Stimulated activated CD8-positive, alpha-beta memory T cell treated with anti-CD3 and anti-CD28 coated beads, Interleukin-12 subunit alpha, Interleukin-12 subunit beta, amount 100 ng/mL, for 1 hour (primary cell): ENCODE data around the gene GPATCH2L.

Experiments
- DNase-seq: peaks from one replicate; pipeline ENCODE4 v3.0.0-alpha.2; 2020; ENCODE audit warnings: low read depth

Gene GPATCH2L

DNA sequence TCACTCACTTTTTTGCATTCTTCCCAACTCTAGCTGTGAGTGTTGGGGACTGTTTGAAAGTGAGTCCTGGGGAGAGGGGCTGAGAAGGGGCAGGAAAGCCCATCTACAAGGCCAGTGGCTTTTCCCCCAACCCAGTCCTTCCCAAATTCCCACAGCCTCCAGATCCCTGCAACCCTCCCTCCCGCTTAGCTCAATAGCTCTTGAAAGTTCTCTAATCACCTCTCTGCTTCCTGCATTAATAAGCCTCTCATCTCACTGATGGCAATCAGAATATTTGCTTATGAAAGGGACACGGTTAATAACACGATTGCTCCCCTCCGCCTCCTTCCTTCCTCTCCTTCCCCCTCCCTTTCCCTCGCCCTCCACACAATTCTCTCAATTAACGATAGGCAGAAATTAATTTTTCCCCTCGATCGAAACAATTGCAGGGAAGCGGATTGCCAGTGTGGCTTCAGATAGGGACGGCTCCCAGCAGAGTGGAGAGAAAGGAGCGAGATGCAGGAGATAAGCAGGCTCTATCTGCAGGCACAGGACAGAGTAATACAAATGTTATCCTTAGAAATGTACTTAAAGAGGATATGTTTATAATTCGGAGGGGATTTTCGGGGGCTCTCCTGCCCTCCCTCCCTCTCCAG, 15.1 kb upstream of the GPATCH2L start:
- no peak for DNase-seq

DNA sequence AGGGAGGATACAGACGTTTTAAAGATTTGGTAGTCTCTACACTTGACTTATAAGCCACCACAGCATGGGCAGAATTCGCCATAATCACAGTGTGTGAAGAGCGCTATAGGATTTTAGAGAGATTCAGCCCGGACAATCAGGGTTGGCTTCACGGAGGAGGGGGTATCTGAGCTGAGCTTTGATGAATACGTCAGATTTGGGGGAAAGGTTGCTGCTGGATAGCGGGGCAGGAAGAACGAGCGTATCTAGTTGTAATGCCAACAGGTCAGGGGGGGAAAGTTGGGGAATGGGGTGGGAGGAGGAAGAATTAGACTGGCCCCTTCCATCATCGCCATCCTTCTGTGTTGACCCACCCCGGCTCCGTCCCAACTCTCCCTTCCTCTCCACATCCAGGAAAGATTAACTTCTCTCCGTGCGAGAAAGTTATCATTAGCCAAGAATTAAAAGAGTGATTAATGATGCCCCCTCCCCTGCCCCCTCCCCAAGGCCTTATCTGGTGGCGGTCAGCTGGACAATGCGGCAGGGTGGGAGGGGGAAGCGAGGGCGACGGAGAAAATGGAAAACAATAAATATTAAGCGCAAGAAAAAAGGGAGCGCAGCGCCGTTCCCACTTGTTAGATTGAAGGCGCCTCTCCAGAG, 13.5 kb upstream of the GPATCH2L start:
- DNase-seq: no peak

DNA sequence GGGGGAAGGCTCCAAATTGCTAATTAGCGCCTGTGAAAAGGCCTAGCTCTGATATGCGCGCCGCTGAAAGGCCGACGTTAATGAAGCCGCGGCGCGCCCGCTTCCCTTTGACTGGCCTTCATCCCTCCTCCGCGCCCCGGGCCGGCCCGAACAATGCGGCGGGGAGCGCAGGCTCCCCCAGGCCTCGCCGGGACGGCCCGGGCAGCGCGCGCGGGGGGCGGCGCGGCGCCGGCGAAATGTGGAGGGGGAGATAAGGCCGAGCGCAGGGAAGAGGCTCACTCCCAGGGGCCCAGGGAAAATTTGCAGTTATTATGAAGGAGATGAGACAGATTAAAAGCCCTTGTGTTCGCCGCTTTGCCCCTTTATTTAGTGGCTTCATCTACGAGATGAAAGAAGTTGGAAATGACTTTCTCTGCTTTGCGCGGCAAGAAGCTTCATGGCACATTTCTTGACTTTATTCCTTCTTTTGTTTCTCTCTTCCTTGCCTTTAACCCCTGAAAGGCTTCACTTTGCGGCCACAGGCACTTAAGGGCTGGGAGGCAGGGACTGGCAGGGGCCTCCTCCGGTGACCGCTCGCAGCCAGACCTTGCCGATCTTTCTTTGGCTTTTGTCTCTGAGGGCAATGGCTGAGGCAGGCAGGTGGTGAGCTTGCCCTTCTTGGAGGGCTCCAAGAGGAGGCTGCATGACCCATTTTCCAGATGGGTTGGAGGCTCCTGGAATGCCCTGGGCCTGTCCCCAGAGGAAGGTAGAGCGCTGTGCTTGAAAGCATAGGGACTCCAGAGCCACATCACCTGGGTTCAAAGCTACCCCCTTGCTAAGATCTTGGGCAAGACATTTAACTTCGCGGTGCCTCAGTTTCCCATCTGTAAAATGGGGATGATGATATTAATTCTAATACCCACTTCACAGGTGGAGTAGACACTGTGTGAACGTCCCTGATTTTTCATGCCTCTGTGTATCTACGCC, 12.7 kb upstream of the GPATCH2L start:
- DNase-seq: no peak

DNA sequence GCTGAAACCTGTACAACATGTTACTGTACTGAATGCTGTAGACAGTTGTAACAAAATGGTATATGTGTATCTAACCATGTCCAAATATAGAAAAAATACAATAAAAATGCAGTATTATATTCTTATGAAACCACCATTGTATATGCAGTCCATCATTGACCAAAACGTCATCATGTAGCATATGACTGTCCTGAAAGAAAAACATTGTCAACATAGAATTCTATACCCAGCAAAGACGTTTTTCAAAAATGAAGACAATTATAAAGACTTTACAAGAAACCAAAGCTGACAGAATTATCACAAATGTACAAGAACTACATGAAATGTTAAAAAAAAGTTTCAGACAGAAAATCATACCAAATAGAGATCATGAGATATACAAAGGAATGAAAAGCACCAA, 8.1 kb upstream of the GPATCH2L start:
- no peak for DNase-seq

DNA sequence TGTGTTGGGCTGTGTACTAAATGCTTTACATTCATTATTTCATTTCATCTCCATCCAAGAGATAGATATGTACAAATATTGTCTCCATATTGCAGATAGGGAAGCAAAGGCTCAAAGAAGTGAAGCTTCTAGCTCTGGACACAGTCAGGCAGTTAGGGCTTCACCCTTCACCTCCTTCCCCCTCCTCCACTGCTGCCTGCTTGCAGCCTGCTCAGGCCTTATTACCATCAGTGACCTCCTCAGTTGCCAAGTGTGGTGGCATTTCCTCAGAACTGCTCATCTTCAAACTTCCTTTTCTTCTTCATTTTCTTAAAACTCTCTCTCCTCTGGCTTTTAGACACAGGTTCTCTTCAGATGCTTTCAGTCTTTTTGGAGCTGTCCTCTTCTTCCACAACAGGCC, 4.7 kb upstream of the GPATCH2L start:
- no peak for DNase-seq

DNA sequence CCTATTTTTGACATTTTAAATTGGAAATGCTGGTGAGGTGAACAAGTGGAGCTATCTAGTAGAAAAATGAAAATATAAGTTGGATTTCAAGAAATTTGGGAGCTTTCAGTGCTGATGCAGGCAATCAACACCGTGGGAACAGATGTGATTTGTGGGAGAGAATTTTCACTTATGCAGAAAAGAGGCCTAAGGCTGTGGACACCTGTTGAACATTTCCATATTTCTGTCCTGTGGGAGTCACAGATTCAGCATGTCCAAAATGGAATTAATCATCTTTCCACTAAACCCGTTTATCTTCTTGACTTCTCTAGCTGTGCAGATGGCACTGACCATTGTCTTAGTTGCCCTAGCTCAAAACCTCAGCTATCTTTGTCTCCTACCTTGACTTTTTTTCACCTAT, 2.5 kb upstream of the GPATCH2L start:
- no peak for DNase-seq

DNA sequence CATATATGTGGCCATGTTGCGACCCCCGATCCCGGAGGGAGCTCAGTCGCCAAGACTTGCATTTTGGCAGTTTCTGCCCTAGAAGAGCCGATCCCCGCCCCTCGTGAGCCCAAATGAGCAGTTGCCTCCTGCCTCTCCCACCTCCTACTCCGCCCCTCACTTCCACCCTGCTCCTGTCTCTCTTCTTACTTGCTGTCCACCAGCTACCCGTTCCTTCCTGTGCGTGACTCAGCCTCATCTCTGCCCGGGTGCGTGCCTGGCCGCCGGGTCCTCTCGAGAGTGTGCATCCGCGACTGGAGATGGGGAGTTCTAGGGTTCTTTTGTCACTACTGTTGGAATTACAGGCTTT, 585 bp downstream of the GPATCH2L start:
- peak; percentile 40 for DNase-seq

DNA sequence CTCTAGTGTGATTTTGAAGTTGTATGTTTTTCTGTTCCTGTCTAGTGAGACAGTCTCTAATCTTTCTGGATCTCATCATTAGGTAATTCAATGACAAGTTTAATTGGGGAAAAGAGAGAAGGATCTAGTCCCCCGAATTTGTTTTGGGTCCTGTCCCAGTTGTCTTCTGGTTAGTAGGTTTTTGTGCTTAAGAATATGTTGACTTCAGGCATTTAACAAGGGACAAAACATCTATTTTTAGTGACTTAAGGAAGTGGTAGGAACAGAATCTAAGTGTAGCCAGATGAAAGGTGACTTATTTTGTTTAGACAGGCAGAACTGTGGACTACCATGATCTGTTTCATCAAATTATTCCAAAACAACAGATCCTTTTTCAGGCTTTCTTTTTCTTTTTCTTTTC, 2.2 kb downstream of the GPATCH2L start:
- DNase-seq: no peak

DNA sequence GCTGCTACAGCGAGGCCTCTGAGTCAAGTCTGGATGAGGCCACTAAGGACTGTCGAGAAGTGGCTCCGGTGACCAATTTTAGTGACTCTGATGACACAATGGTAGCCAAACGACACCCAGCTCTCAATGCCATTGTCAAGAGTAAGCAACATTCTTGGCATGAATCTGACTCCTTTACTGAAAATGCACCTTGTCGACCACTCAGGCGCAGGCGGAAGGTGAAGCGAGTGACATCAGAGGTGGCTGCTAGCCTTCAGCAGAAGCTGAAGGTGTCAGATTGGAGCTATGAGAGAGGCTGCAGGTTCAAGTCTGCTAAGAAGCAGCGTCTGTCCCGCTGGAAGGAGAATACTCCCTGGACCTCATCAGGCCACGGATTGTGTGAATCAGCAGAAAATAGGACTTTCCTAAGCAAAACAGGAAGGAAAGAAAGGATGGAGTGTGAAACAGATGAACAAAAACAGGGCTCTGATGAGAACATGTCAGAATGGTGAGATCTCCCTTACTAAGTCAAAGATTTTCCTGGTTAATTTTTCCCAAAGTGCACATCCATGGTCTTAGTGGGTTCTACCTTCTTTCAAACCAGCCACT, 2.9 kb downstream of the GPATCH2L start:
- DNase-seq: no peak

DNA sequence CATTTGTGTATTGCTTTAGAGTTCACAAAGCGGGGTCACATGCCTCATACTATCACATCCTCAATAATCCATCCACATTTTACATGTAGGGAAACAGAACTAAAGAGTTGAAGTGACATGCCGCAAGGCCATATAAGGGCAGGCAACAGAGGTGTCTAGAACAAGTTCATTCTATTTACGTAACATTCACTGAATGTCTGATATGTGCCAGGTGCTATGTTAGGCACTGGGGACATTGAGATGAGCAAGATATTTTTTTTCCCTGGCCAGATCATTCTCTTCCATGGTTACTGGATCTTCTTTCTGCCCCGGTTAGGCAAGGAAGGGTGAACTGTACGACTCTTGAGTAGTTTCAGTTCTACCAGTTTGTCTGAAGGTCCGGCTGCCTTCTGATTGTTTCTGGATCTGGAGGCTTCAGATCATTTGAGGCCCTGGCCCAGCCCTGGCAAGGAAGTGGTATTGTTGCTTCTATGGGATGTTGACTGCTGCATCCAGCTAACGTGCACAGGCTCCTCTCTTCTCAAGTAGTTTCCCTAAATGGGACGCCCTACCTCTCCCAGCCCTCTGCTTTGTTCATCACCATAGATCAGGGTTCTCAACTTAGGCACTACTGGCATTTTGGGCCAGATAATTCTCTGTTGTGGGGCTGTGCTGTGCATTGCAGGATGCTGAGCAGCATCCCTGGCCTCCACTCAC, 12.1 kb downstream of the GPATCH2L start:
- DNase-seq: no peak

DNA sequence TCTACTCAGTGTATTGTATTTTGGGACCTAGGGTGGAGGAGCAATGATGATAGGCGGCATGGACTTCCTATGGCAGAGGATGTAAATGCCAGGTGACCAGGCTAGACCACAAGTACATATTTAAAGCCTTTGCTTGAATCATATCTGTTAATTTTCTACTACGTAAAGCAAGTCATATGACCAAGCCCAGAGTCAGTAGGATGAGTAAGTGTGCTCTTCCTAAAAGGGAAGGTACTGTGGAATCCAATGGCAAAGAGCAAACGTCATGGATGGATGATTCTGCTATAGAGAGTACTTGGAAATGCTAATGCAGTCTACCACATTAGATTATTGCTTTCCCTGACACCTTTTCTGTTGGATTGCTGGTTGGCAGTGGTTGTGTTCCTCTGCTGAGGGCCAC, 16.8 kb downstream of the GPATCH2L start:
- no peak for DNase-seq

DNA sequence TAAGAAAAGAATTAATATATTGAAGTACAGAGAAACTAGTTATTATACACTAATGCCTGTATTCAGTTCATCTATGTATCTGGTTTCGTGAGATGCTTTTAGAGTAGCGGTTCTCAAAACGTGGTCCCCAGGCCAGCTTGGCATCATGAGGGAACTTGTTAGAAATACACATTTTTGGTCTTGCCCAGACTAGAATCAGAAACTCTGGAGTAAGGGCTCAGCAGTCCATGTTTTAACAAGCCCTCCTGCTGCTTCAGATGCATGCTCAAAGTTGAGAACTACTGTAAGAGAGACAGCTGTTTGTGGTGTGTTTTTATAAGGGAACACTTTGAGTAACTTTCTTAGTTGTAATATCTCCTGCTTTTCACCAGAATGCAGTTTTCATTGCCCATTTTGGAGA, 18.1 kb downstream of the GPATCH2L start:
- DNase-seq: no peak

DNA sequence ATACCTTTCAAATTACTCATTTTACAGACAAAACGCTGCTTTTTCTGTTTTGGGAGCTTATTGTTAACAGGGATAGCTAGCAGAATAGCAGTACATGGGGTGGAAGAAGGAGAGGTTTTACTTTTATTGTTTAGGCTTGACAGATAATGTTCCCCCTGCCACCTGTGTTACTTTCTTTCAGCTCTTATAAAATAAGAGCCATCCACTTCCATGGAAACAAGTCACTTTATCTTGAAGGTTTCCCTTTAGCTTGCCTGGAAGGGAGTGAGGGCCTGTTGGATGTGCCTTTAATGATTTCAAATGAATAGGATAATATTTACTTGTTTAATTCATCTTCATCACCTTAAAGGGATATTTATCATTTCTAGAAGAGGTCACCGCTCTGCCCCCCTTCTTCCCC, 23.3 kb downstream of the GPATCH2L start:
- no peak for DNase-seq

DNA sequence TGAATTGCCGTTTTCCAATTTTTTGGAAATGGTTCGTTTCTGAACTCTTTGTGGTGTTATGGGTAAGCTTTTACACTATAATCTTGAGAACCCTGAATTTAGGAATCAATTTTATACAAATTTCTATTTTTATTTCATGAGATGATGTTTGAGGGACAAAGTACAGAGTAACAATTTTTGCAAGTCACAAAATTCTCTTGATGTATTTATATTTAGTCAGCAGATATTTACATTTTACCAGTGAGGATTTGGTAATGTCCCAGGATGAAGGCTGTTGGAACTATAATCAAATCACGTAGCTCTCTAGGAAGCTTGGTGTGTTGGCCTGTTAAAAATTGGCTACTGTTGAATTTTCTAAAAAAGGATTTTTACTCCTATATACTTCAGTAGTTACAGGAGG, 24.2 kb downstream of the GPATCH2L start:
- DNase-seq: no peak

DNA sequence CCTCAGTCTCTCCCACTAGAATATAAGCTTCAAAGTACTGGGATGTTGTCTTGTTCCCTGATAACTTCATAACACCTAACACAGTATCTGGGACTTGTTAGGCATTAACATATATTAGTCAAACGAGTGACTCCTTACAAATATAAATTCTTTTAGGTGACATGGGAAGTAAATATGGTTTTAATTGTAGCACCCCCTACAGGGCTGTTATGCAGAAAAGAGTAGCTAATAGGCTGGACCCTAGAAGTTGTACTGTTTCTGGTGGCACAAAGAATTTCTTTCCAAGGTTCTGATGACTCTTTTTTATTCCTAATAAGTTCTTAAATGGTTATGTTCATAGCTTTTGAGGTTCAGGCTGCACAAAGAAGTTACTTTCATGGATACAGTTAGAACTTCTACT, 29.8 kb downstream of the GPATCH2L start:
- DNase-seq: no peak

DNA sequence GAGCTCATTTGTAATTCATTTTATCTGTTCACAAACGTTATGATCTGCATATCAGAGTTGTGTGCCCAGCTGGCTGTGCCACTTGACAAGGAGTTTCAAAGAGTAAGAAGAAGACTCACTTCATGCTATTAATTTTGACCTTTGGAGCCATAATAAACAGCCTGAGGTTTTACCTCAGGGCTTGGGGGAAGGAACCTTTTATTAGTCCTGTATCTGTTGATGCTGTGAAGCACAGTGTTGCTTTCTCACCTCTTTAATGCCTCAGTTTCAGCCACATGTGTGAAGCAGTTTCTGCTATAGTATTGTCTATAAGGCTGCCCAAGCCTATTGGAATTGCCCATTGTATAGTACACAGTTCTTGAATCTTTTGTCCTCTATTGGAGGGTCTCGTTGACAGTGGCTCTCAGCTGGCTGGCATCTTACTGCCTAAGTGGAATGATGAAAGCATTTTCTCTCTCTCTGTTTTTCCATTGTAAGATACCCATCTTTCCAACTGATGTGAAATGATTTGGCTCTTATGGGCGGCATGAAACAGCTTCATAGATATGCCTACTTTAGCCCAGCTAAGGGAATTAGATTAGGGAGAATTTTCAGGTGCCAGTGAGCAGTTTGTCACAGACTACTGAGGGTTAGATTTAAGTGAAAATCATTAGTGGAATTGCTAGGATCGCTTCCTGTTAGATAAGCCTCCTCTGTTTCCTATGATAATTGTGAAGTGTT, 34.7 kb downstream of the GPATCH2L start:
- no peak for DNase-seq

DNA sequence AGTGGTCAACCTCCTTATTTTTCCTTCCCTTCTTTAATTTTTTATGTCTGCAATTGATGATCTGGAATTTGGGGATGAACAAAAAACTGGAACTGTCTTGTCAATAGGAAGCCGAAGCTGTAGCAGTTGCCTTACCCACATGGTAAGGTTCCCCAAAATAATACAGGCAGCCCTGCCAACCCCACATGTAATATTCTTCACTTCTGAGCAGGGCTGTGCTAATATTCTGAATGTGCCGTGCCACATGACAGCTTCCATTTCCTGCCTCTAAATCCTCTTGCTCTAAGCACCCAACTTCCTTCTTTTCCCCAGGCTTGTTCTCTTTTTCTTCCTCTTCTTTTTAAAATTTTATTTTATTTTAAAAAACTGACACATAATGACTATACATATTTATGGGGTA, 39.6 kb downstream of the GPATCH2L start:
- no peak for DNase-seq

DNA sequence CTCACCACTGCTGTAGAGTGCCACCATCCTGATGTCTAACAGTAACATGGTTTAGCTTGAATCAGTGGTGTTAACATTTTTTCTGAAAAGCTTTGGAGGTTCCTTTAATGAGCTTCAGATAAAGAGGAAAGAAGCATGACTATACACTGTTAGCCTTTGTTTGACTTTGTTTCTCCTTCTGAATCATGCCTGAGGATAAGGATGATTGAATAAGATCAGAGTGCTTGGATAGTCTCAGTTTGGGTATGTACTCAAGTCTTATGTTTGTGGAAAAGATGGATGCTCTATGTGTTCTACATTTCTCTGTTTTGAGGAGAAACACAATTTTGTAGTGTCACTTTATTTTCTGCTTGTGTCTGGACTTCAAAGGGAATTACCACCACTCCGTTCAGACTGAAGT, 42.0 kb downstream of the GPATCH2L start:
- no peak for DNase-seq

DNA sequence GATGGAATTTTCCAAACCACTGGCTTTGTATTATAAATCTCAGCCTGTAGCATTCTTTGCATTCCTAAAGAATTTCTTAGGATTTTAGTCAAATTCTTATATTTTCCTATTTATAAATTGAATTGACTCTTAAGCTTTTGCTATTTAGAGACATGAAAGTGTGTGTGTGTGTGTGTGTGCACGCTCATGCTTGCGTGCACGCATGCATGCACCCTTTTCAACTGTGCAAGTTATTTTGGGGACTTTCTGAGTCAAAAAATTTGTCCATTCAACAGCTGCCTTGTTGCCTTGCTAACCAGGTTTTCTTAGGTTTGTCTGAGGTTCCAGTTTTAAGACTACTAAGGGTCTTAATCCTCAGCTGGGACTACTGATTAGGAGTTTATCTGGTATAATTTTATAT, 42.6 kb downstream of the GPATCH2L start:
- DNase-seq: no peak

DNA sequence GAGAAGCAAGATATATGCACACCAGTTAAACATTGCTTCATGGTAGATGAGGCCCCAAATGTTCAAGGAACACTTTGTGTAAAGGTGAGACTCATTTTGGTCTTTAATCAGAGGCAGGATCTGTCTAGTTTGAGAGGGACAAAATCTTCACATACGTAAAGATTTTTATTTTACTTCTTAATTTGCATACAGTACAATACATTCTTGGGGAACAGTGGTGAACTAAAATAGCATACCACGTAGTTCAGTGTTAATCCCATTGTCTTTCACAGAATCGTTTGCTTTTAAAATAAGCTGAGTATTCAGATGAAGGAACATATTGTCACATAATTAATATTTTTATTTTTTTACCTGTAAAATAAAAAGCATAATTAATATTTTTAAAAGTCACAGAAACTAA, 43.3 kb downstream of the GPATCH2L start:
- DNase-seq: no peak

DNA sequence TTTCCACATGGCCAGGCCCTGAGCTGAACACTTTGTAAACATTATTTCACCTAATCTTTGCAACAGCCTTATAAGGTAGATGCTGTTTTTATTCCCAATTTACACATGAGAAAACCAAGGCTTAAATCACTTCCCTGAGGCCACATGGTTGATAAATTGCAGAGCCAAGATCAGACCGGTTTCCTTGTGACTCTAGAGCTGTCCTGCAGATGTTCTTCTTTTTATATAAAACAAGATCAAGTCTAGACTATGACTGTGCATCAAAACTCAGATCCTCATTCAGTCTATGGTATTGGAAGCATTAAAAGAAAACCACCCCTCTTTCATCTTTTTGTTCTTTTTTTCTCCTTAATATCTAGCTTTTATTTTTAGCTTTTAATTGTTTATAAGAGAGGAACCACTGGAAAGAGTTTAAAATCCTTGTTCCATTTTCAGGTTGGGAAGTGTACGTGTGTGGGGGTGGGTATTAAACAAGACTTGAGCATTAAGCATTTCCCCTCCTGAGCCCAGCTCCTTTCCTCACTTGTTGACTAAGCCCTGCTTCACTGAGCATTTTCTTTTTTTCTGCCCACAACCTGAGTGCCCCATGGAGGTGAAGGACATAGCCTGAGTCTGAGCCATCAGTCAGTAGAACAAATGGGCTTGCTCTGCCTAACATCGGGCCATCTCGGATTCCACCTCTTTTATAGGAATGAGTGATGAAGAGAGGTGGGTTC, 45.4 kb downstream of the GPATCH2L start:
- DNase-seq: no peak
